Effector CD4-positive, alpha-beta T cell (primary cell): Measurements from ENCODE around the gene UGT1A8.
"Not testable (repeated sequence)": the region's sequence is repeated elsewhere in the genome, so short reads cannot be mapped to it uniquely, and the experiment has no call there.

Experiments
- DNase-seq: peaks from one replicate; pipeline ENCODE4 v3.0.0-alpha.2; 2020

UGT1A8 gene

GRCh38 chr2:233689031-233689430, 71.6 kb downstream of the UGT1A8 start:
- DNase-seq: no peak

GRCh38 chr2:233689501-233689900, 72.1 kb downstream of the UGT1A8 start:
- no peak for DNase-seq

GRCh38 chr2:233690444-233690843, 73.0 kb downstream of the UGT1A8 start:
- no peak for DNase-seq

GRCh38 chr2:233691443-233692433, 74.3 kb downstream of the UGT1A8 start:
- DNase-seq: no peak

GRCh38 chr2:233692648-233693047, 75.2 kb downstream of the UGT1A8 start, which contains the start of gene UGT1A6:
UGT1A6 (plus strand) TSS chr2:233692890; CDS start chr2:233693005, 115 bp downstream.
- no peak for DNase-seq

- DNase-seq: no peak
Measured at GRCh38 chr2:233693963-233694362, 76.5 kb downstream of the UGT1A8 start.

- no peak for DNase-seq
Measured at GRCh38 chr2:233698740-233699139, 81.3 kb downstream of the UGT1A8 start.

GRCh38 chr2:233699424-233700027, 82.1 kb downstream of the UGT1A8 start:
- no peak for DNase-seq

GRCh38 chr2:233700028-233700635, 82.7 kb downstream of the UGT1A8 start:
- no peak for DNase-seq

GRCh38 chr2:233700842-233701241, 83.4 kb downstream of the UGT1A8 start:
- not testable (repeated sequence) for DNase-seq

- DNase-seq: no peak
Measured at GRCh38 chr2:233702238-233702637, 84.8 kb downstream of the UGT1A8 start.

GRCh38 chr2:233705911-233706506, 88.6 kb downstream of the UGT1A8 start:
- no peak for DNase-seq

GRCh38 chr2:233706720-233707119, 89.3 kb downstream of the UGT1A8 start:
- DNase-seq: no peak

GRCh38 chr2:233707940-233708644, 90.7 kb downstream of the UGT1A8 start:
- no peak for DNase-seq

GRCh38 chr2:233708942-233709341, 91.5 kb downstream of the UGT1A8 start:
- DNase-seq: no peak

- peak; percentile 42 for DNase-seq
Measured at GRCh38 chr2:233711312-233712008, 94.0 kb downstream of the UGT1A8 start.

- no peak for DNase-seq
Measured at GRCh38 chr2:233712611-233713261, 95.3 kb downstream of the UGT1A8 start, which contains the start of gene UGT1A5. UGT1A5 (plus strand) TSS chr2:233712907; CDS start chr2:233712992, 85 bp downstream.

- no peak for DNase-seq
Measured at GRCh38 chr2:233713262-233713615, 95.8 kb downstream of the UGT1A8 start.

GRCh38 chr2:233714121-233714520, 96.7 kb downstream of the UGT1A8 start:
- DNase-seq: no peak

GRCh38 chr2:233718552-233718951, 101.1 kb downstream of the UGT1A8 start, which contains the start of gene UGT1A4:
UGT1A4 (plus strand) TSS chr2:233718736; CDS start chr2:233718821, 85 bp downstream.
- DNase-seq: no peak

- DNase-seq: no peak
Measured at GRCh38 chr2:233728723-233729301, 111.4 kb downstream of the UGT1A8 start, which contains the start of gene UGT1A3. UGT1A3 (plus strand) TSS chr2:233729042; CDS start chr2:233729127, 85 bp downstream.
